Measurements from ENCODE around the gene IGFL2.
"Not testable (repeated sequence)": the region's sequence is repeated elsewhere in the genome, so short reads cannot be mapped to it uniquely, and the experiment has no call there.

Gene IGFL2

GRCh38 chr19:46147791-46148288, at the start of gene IGFL2:
TSS of gene IGFL2 (plus strand) at chr19:46148238. CDS start at chr19:46148279, 41 bp downstream.
- DNase-seq = no peak

GRCh38 chr19:46100344-46100743, 47.7 kb upstream of the IGFL2 start:
- no peak for DNase-seq

DNA sequence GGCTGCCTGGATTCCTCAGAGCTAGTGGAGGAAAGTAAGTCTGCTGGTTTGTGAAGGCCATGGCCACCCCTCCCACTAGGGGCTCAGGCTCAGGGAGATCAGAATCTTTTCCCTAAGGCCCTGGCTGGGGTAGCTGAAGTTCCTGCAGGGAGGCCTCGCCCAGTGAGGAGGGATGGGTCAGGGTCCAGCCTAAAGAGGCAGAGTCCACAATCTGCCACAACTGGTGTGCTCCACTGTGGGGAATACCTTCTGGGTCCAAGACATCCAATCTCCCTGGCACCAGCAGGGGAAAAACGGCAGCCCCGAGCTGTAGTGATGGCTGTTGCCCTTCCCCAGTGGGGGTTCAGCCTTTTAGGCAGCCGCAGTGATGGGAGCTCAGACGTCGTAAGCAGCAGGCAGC, 46.7 kb upstream of the IGFL2 start:
- no peak for DNase-seq

DNA sequence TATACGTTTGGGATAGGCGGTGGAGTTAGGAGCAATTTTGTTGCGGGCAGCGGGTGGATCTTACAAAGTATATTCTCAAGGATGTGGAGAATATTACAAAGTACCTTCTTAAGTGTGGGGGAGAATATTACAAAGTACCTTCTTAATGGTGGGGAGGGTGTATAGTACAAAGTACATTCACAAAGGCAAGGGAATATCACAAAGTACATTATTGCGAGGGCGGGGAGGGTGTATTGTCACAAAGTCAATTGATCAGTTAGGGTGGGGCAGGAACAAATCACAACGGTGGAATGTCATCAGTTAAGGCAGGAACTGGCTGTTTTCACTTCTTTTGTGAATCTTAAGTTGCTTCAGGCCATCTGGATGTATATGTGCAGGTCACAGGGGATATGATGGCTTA, 45.7 kb upstream of the IGFL2 start:
- DNase-seq = not testable (repeated sequence)

- DNase-seq = no peak
These were observed 40.7 kb upstream of the IGFL2 start for GRCh38 chr19:46107371-46107770.

GRCh38 chr19:46109876-46110275, 38.2 kb upstream of the IGFL2 start:
- no peak for DNase-seq

DNA sequence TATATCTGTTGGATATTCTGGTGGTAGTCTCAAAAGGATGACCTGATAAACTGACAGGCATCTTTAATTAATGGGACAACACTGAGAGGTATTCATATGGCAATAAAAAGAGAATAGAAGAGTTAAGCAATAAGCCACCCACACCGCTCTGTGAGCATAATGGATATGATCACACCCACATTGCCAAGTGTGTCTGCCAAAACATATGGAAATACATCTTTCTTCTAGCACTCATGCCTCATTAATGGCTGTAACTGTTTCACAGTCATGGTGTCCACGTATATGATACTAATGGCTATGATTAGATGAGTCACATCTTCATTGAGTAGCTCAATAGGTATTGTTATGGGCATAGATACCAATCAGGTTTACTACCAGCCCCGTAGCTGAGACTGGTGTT, 36.7 kb upstream of the IGFL2 start:
- no peak for DNase-seq

DNA sequence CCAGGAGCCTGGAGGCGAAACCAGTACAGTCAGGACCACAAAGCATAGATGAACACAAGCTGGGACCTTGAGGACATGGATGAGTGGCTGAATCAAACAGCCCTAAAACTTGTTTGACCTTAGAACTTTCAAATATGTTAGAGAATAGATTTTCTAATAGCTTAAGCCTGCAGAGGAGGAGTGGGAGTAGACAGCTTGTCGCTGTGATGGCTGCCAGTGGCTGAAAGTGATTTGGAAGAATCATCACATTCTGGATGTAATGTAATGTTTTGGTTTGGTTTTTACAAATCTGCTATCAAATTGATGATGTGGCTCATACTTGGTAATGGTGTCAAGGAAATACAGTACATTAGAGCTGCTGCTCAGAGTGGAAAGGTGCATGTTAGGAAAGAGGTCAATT, 35.5 kb upstream of the IGFL2 start:
- DNase-seq = no peak

DNA sequence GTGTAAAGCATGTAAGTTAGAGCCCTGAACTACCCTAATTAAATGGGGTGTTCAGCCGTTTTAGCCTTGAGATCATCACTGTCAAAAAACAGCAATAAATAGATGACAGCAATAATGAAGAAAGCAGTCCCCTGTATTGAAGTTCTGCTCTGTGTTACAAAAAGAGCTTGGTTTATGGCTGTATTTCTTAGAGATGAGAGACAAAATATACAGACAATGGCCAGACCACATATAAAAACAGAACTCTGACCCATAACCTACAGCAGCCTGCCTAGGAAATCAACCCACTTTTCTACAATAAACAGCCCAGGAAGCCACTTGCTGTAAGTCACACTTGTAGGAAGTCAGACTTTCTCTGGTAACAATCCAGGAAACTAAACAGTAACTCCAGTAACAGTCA, 34.3 kb upstream of the IGFL2 start:
- DNase-seq = no peak

DNA sequence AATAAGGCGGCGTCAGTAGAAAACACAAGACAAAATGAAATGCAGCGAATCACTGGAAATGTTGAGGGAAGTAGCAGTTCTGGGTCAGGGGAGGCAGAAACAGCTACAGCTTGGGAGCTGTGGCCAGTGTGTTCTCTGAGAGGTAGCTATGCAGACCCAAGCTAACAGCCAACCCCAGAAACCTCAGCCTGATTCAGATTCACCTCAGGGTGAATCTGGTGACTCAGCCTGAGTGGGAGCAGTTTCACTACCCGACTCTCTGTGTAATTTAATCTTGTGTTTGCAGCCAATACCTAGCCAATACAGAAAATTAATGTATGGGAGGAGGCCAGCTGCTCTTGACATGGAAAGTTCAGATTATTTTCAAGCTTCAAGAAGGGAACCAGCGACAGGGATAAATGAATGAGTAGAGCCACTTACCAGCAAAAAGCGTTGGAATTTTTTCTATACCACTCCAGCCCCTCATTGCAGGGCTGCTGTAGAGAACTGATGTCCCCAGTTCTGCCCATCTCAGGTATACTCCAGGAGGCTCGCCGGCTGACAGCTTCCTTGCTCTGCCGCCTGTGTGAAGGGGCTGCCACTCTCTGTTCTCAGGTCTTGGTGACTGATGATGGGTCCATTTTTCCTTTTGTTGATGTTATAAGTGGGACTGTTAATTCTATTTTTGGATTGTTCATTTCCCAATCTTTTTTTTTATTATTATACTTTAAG, 32.5 kb upstream of the IGFL2 start:
- DNase-seq = peak; percentile 41

DNA sequence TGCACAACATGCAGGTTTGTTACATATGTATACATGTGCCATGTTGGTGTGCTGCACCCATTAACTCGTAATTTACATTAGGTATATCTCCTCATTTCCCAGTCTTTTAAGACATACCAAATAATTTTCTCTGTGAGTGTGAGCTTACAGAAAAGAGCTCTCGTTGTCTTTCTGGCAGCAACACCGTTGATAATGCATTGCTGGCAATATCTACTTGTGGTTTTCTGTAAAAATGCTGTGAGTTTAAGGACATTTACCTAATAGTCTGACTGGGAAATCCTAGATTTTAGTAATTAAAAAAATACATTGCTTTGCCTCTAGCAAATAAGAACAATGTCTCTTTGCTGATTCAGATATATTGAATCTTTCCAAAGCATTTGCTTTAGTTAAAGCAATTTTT, 31.9 kb upstream of the IGFL2 start:
- no peak for DNase-seq

DNA sequence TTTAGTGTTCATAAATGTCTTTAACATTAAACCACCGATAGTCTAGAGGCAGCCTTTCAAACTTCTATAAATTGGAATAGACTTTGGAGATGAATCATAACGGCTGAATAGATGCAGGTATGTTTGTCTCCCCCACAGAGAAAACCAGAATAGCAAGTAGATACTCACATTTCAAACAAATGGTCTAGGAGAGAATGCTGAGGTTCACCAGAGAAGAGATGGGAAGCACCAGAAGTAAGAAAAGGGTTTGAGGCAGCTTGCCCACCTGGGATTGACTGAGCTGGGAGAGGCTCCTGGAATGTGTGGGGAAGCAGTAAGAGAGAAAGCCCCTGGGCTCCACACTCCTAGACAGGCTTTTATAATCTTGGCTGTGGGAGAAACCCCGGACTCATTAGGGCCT, 29.9 kb upstream of the IGFL2 start:
- DNase-seq = no peak

- no peak for DNase-seq
These were observed 23.4 kb upstream of the IGFL2 start, which contains the start of gene IGFL3 for GRCh38 chr19:46124638-46125115. TSS of gene IGFL3 (minus strand) at chr19:46124688. CDS start at chr19:46124649, 39 bp downstream.

DNA sequence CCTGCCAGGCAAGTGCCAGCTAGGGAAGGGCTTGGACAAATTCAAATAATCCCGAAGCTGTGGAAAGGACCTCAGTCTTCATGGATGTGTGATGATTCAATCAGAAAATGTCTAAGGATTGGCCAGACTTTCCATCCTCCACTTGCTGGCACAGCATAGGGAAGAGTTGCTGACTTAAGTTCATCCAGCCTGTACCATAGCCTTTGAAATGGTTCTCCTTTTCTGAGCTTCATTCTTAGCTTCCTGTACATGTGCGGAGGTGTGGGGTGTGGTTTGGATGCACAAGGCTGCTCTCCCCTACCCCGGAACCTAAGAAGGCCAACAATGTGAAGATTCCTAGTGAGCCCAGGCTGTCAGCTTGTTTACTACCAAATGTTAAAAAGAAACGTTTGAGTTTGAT, 22.6 kb upstream of the IGFL2 start:
- no peak for DNase-seq

GRCh38 chr19:46126086-46126580, 21.9 kb upstream of the IGFL2 start:
- no peak for DNase-seq

DNA sequence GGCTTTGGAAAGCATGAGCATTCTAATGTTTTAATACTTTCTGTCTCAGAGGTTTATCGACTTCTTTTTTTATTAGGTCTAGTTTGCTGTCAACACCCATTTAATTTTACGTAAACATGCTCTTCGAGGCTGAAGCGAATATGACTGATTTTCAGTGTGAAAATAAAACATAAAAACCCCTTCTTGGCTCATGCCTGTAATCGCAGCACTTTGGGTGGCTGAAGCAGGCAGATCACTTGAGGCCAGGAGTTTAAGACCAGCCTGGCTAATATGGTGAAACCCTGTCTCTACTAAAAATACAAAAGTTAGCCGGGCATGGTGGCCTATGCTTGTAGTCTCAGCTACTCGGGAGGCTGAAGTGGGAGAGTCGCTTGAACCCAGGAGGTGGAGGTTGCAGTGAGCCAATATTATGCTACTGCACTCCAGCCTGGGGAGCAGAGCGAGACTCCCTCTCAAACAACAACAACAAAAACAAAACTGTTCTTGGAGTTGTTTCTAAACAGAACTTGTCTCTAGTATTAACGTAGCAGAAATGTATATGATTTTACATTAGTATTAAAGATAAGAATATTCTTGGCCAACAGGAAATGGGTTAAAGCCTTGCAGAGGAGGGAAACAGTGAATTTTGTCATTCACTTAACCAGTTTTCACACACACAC, 16.4 kb upstream of the IGFL2 start:
- no peak for DNase-seq

DNA sequence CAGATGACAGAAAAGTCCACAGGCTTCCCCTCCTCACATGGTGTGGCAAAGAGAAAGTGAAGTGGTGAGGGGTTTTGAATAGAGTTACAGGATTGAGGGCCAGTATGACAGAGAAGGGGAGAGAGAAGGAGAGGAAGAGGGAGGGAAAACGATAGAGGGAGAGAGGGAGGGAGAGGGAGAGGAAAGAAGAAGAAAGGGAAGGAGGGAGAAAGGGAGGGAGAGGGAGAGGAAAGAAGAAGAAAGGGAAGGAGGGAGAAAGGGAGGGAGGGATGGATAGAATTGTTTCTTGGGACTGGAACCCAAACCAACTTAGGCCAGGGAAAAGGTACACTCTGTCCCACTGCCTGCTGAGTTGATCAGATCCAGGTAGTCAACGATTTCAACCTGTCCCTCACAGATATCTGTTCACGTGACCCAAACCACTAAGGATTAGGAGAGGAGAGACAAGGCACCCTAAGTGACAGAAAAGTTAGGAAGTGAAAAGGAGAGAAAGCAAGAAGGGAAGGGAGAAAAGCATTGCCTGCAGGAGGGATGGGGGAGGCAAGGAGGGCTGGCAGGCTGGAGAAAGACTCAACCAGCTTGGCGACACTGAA, 15.4 kb upstream of the IGFL2 start:
- DNase-seq = no peak

GRCh38 chr19:46133101-46133627, 14.9 kb upstream of the IGFL2 start:
- DNase-seq = no peak

DNA sequence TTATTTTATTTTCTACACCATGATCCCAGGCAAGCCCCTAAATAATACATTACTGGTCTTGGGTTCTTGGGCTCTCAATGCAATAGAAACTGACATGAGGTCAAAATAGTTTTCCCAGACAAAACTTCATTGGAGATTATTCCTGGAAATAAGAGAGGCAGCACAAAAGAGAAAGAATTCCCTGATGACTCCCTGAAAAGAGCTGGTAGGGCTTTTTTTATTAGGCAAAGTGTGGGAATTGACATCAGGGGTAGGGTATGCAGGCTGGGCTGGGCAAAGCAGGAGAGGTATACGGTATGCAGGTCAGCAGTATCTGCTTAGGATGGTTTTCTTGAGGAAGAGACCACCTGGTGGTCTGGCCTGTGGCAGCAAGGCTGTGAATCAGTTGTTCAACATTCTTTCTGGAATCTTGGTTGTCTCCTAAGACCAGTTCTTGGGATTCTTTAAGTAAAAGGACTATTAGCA, 14.2 kb upstream of the IGFL2 start:
- DNase-seq = no peak

GRCh38 chr19:46134527-46134926, 13.5 kb upstream of the IGFL2 start:
- DNase-seq = no peak

DNA sequence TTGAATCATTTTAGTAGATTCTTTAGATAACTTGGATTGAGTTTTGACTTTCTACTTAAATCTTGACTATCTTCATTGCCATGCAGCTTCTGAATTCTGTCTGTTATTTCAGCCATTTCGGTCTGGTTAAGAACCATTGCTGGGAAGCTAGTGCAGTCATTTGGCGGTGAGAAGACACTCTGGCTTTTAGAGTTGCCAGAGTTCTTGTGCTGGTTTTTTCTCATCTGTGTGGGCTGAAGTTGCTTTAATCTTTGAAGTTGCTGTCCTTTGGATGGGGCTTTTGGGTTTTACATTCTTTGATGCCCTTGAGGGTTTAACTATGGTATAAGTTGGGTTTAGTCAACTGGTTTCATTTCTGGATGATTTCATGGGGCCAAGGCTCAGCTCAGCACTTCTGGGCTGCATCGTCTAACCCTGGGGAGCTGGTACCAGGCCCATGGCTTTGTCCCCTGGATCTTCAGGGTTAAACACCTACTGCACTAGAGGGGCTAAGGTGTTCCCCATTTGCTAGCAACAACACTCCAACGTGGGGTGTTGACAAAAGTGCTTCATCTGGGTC, 10.0 kb upstream of the IGFL2 start:
- no peak for DNase-seq

DNA sequence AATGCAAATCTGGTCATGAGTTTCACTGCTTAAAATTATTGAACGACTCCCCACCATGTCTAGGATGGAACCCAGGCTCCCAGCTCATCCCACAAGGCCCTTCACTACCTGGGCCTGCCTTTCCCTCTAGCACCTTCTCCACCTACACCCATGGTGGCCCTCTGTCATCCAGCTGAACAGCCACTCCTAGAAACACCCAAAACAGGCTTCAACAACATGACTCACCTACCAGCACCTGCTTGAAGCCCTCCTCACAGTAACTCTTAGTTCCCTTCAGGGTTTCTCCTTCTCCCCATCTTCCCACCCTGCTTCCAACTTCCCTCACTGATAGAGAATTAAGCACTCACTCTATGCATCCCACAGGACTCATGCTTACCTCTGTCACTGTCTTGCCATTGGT, 6.6 kb upstream of the IGFL2 start:
- no peak for DNase-seq

DNA sequence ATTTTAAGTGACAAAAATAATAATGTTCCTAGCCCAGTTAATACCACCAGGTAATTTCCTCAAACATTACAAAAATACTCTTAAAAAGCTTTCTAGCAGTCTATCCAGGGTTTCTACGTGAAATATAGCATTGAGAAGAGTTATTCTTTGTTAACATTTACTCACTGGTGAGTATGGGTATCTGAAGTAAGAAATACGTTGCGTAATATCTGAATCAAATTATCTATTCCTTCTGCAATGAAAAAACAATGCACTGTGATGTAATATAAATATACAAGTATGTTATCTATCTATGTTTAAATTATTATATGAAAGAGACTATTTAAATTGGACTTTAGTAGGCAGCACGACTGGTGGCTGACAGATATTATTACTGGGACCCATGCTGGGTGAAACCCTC, 5.7 kb upstream of the IGFL2 start:
- DNase-seq = no peak
